DMS79 (cell line): ENCODE measurements around the gene USP9Y.

Experiments used
- DNase-seq: peaks from one replicate; lab custom pipeline; 2025; lab: John Stamatoyannopoulos, UW

Gene USP9Y

DNA sequence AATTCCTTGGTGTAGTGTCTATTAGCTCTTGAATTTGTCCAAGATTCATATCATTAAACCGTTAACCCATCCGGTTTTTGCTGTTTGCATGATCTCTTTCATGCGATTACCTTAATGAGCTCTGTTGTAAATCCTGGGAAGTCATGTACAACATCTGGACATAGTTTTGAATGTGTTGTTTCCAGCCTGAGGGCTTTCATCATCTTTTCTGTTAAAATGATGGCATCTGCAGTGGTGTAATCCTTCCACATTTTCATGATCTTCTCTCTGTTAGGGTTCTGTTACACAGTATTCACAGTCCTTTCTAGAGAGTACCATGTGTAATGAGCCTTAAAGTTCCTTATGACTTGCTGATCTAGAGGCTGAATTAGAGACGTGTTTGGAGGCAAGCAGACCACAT, 64.9 kb downstream of the USP9Y start:
- DNase-seq = no peak

DNA sequence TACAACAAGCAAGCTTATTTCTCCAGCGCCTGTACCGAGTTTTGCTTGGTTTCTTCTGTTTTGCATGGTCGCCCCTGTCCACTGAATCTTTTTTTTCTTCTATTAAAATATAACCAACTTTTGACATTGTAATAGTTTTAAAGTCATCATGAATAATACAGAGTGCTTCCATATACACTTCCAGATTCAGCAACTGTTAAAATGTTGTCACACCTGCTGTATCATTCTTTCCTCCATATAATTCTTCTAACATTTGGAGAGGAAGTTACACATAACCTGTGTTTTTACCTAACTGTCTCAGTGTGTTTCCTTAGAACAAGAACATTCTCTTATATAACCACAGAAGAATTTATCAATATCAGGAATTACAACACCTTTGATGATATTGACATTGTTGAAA, 83.5 kb downstream of the USP9Y start:
- DNase-seq = no peak

DNA sequence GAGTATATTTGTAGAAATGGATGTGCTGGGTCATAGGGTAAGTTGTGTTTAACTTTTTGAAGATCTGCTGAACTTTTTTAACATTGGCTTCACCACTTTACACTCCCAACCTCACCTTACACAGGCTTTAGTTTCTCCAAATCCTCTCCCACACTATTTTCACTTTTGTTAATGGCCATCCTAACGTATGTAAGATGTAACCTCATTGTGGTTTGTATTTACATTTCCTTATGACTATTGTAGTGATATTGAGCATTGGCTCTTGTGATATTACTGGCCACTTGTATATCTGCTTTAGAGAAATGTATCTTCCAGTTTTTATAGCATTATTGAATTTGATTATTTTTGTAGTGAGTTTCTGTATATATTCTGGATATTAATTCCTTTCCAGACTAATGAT, 93.0 kb downstream of the USP9Y start:
- no peak for DNase-seq

DNA sequence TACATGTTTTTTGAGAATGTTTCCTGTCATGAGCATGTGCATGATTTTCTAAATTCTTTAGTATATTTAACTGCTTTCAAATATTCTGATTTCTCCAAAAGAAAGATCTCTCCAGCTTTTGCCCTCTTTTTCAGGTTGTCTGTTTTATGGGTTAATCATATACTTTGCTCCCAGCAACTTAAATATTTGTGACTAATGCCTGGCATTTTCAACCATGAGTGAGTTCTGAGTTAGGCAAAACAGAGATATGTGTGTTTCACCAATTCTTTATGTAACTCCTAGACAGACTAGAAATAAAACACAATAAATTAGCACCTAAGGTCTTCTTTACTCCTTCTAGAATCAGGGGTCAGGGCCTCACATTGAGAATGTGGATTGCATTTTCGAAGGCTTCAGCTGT, 107.0 kb downstream of the USP9Y start:
- no peak for DNase-seq

DNA sequence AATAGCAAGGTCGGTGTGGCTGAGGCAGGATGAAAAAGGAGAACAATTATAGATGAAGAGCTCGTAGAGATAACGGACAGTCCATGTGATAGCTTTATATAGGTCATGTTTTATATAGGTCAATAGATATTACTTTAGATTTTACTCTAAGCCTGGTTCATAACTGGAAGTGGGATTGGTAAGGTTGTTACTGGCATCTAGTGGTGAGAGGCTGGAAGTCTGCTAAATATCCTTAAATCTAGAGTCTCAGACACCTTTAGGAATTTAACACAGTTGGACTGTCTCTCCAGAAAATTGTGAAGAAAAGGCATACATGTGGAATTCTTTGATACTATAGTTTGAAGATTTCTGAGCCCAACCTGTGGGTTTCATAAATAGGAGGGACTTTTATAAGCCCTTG, 108.0 kb downstream of the USP9Y start:
- DNase-seq = no peak

DNA sequence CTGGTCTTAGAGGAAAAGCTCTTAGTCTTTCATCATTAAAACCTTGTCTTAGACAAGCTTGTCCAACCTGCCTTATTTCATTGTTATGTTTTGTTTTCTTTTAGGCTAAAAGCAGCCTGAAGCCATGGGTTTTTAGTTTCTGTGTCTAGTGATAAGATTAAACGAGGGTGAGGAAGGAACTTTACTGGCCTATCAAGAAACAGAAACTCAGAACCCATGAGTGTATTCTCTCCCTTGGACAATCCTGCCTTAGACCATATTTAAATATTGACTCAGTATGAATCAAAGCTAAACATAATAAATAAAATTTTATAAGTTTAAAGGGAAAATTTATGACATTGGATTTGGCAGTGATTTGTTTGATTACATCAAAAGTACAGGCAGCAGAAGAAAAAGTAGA, 122.4 kb downstream of the USP9Y start:
- DNase-seq = no peak

DNA sequence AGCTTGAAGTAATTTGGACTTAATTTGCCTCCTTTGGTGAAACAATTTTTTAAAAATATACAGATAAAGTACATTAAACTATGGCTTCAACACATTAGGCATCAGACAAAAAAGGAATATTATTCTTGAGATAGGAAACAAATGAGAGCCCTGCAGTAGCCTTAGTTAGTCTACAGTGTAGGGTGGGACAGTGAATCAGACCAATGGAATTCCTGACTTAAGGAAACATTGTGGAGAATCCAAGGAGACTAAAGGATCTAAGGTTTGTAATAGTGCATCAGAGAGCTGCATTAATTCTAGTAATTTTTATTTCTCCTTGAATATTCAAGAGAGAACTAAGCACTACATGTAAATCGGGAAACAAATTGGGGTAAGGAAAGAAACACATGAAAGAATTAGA, 125.8 kb downstream of the USP9Y start:
- no peak for DNase-seq

DNA sequence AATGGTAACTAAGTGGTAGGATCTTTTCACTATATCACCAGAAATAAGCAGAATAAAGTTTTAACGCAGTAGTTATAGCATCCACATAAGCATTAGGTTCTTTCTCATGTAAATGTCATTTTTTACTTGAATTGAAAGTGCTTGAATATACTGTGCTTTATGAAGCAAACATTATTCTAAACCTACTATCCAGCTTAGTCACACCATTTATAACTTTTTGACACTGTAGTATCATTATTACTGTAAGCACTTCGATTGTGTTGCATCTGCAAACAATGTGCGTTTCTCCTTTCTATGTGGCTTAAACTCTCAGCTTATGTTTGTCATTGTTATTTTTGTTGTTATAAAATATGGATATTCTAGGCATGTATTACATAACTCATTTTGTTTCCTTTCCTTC, 132.3 kb downstream of the USP9Y start:
- no peak for DNase-seq

DNA sequence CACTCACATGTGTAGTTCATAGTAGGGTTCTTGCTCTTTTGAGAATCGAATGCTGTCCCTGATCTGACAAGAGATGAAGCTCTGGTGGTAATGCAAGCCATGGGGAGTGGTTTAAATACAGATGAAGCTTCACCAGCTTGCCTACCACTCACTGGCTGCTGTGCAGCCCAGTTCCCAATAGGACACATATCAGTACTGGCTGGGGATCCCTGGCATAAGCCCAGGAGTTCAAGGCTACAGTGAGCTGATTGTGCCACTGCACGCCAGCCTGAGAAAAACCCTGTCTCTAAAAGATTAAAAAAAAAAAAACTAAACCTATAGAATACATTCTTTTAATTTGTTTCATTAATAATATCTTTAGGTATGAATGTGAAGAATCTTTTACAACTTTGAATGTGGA, 136.5 kb downstream of the USP9Y start:
- DNase-seq = no peak

DNA sequence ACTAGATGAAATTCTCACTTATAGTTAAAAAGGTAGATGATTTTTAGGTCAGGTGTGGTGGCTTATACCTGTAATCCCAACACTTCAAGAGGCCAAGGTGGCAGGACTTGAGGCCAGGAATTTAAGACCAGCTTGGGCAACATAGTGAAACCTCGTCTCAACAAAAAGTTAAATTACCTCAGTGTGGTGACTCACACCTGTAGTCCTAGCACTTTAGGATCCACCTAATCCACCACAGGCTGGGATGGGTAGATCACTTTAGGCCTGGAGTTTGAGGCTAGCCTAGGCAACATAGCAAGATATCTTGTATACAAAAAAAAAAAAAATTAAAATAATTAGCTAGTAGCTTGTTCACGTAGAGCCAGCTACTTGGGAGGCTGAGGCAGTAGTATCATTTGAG, 140.3 kb downstream of the USP9Y start:
- DNase-seq = no peak

DNA sequence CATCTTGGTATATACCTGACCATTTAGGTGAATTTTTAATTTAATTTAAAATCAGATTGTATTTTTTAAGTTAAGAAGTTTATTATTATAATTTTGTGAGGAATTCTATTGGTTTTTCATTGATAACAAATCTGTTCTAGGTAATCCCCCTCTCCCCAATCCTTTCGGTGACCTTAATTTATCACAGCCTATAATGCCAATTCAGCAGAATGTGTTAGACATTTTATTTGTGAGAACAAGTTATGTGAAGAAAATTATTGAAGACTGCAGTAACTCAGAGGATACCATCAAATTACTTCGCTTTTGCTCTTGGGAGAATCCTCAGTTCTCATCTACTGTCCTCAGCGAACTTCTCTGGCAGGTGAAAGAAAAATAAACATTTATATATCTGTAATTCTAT, 145.8 kb downstream of the USP9Y start:
- DNase-seq = no peak

DNA sequence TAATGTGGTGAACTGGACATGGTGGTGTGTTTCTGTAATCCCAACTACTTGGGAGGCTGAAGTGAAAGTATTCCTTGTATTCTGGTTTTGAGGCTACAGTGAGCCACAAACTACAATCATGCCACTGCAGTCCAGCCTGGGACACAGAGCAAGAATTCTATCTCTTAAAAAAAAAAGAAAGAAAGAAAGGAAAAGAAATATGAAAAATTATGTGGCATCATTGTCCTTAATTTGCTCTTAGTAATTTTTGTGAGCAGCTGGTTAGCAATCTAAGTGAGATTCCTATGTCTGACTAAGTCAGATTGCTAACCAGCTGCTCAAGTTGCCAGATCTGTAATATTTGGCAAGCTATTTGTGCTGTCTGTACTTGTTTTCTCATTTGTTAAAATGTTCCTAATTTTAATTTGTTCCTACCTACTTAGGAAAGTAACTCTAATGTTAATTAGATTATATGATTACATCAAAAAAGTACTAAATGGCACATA, 154.8 kb downstream of the USP9Y start:
- no peak for DNase-seq

DNA sequence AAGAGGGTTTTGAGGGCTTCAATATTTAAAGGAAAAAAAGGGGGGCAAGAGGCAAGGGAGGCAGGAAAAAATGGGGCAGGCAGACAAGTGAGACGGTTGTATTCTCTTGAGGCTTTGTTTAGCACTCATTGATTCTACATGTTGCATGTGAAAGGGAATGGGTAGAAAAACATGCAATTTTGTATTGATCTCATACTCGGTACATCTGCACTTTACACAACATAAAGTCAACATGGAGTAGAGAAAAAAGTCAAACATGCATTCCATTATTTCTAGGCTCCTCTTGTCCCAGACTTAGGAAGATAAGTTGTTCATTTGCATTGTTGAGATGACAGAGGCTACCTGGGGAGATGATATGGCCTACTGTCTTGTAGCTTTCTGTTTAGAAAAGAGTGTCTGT, 166.9 kb downstream of the USP9Y start:
- no peak for DNase-seq

DNA sequence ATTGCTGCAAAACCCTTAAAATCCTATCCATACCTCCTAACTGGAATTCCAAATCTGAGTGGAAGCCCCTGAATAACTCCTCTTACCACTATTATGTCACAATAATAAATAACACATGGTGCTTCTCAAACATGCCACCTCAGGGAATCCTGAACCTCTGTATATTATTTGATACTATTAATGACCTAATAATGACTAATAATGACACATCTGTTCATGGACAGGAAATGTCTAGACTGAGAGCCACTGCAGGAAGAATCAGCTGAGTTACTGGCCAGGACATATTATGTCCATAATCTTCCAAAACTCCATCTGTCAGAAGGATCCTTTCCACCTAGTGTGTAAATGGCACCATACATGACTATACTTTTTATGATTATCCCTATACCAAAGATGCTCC, 195.9 kb downstream of the USP9Y start:
- DNase-seq = no peak

DNA sequence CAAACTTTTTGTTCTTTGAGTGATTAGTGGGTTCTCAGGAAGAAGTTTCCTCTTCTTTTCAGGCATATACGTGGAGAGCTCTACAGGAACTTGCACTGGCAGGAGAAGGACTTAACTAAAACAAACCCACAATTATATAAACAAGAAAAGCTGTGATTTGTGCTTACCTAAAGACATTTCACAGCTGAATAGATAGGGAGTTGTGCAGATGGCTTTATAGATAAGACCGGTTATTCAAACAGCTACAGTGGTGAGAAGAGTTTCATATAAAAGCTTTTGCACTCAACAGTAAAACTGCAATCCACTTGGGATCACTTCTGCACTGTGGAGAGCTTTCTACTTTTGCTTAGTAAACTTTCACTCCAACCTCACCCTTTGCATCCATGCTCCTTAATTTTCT, 197.6 kb downstream of the USP9Y start:
- DNase-seq = peak; percentile 29

DNA sequence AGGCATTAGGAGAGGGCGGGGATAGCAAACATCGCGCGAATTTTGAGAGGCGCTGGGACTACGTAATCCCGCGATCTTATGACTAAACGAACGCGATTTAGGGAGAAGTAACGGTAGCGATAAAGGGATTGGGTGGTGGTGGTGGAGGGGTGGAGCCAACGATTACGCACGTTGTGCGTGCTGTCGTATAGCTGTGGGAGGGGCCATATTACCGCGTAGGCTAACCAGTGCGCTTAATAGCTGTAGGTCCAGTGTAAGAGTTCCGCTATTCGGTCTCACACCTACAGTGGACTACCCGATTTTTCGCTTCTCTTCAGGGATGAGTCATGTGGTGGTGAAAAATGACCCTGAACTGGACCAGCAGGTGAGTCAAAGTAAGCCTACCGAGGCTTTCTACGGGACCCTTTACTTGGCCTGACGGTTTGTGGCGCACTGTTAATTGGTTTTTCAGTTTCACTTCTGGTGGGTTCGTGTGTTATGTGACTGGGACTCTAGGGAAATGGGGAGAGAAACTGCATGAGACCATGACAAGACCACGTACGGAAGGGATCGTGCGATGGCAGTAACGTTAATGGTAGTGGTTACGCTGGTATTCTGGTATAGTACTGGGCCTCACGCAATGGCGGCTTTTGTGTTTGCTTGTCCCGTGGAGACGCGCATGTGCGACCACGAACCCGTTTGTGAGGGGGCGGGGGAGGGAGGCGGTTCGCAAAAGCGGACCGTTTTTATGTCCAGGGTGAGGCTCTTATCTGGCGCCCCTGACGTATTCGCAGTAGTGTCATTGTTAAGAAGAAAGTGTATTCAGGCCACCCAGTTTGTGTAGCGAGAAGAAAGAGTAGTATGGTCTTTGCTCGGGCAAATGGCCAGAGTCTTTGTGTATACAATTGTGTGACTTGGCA, 203.8 kb downstream of the USP9Y start, which contains the start of gene DDX3Y:
Gene DDX3Y, plus strand, starts transcription at position 251 of the 899 bp plus-strand sequence. Its CDS starts 69 bp downstream, at position 320.
- DNase-seq = peak; percentile 23

DNA sequence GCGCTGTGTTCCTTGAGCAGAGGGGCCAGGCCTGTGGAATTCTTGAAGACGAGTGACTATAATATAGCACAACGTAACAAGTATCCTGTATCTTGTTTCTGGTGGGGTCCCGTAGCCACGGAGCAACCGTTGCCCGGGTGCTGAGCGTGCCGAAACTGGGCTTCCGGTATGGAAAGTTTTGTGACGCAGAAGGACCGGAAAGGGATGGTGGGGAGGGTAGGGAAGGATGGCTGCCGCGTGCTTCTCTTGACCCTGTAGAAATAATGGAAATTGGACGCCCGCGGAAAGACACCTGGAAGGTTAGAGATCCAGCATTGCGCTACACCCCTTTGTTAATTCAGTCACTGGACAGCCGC, 204.5 kb downstream of the USP9Y start:
- peak; percentile 2 for DNase-seq

DNA sequence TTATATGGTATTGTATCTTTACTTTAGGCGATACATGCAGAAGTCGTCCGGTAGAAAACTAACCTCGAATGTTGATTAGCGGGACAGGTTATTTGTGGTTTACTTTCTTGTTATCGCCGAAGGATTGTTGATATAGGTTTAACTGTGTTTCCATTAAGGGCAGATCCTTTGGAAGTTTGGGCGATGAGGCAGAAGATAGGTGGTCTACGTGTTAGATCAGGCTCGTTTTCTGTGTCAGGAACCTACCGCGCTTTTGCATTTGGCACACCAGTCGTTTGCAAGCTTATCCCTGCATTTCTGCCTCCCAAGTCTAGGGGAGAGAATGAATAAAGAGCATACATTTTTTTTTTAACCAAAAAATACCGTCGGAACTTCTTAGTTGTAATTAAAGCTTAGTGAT, 204.9 kb downstream of the USP9Y start:
- DNase-seq = no peak
